Vagina (tissue), 2 donors: ENCODE results near the gene PABPN1. TPM values are rescaled to one million over a fixed set of nuclear protein-coding genes. Genes with fewer than 3 reads are reported as not detected.

Source experiments
- DNase-seq, 2 donors: peaks; one replicate each; pipeline ENCODE4 v3.0.0-alpha.2; 2017; ENCODE audit errors: extremely low spot score in 2 of 2
- H3K27ac ChIP-seq: fragments of 200-600 bp; sonication (generic); one replicate; pipeline ENCODE4 v1.5.1; 2019
- H3K27me3 ChIP-seq: fragments of 200-600 bp; sonication (generic); one replicate; pipeline ENCODE4 v1.5.1; 2019
- H3K36me3 ChIP-seq, 2 donors: fragments of 200-600 bp; sonication (generic); one replicate each; pipeline ENCODE4 v1.5.1; 2017 to 2019
- H3K4me1 ChIP-seq: fragments of 200-600 bp; sonication (generic); one replicate; pipeline ENCODE4 v1.5.1; 2019
- H3K4me3 ChIP-seq, 2 donors: fragments of 200-600 bp; sonication (generic); 1 replicate in 1 of 2; 2 replicates in 1 of 2; pipeline ENCODE4 v1.5.1; 2016 to 2019
- H3K9me3 ChIP-seq: fragments of 200-600 bp; sonication (generic); one replicate; pipeline ENCODE4 v1.5.1; 2019
- CTCF ChIP-seq, 3 experiments: fragments of 450-650 bp in 2 of 3; fragments of 200-600 bp in 1 of 3; sonication (generic) in 1 of 3; IDR thresholded peaks; one replicate each; pipeline ENCODE4 v1.5.1; 2017 to 2019; ENCODE audit warnings: antibody characterized with exemption in 3 of 3, mild to moderate bottlenecking in 2 of 3, moderate library complexity in 2 of 3
- POLR2A ChIP-seq, 2 donors: fragments of 450-650 bp; IDR thresholded peaks; one replicate each; pipeline ENCODE4 v1.6.1; 2017; ENCODE audit warnings: antibody characterized with exemption in 2 of 2, mild to moderate bottlenecking in 2 of 2, moderate library complexity in 2 of 2
- POLR2AphosphoS5 ChIP-seq, 2 donors: sonication (generic); formaldehyde crosslinking; IDR thresholded peaks; one replicate each; pipeline ENCODE4 v1.9.0; 2017; ENCODE audit warnings: antibody characterized with exemption in 2 of 2, mild to moderate bottlenecking in 2 of 2, low read depth in 1 of 2; ENCODE audit not compliant: insufficient read depth in 1 of 2
- intact Hi-C: fragments of 100-400 bp; cut with DNase I; formaldehyde crosslinking; loops from one replicate; pipeline ENCODE4 v1.15.1; 2023
- total RNA-seq: library from RNA; depleted of rRNA; stranded (reverse); fragments of >200 nt; gene quantifications from one replicate; pipeline ENCODE4 v1.2.3, GENCODE V29; 2016

The PABPN1 gene
- total RNA-seq, 1 donor from 2014 or later: 66.0 TPM

- H3K4me1 ChIP-seq: peaks cover 46% of the 10 kb centered on the region
- no peak overlapping the region for H3K4me3 ChIP-seq
- H3K27me3 ChIP-seq: no peaks in the 10 kb centered on the region
- DNase-seq: no peak
- peaks cover 0 to 12% of the 10 kb centered on the region in 2 donors for H3K36me3 ChIP-seq
- intact Hi-C loops: no loop called here
- H3K27ac ChIP-seq: peak overlapping the region; percentile 90
- no peak for TF ChIP-seq POLR2AphosphoS5 (IDR thresholded peaks at IDR 0.05; ENCODE audit: insufficient read depth in 1 of 2, low read depth in 1 of 2)
- no peak for TF ChIP-seq POLR2A (IDR thresholded peaks at IDR 0.05)
- no peak for TF ChIP-seq CTCF (IDR thresholded peaks at IDR 0.05)
- no peaks in the 10 kb centered on the region for H3K9me3 ChIP-seq
Observed at GRCh38 chr14:23308721-23309445, 12.4 kb upstream of the PABPN1 start.

GRCh38 chr14:23310546-23310945, 10.7 kb upstream of the PABPN1 start:
- DNase-seq: no peak
- H3K36me3 ChIP-seq: peaks cover 0 to 12% of the 10 kb centered on the region in 2 donors
- H3K4me3 ChIP-seq: no peak overlapping the region
- intact Hi-C loops: no loop called here
- peaks cover 44% of the 10 kb centered on the region for H3K4me1 ChIP-seq
- H3K27ac ChIP-seq: no peak overlapping the region
- TF ChIP-seq POLR2AphosphoS5 (IDR thresholded peaks at IDR 0.05; ENCODE audit: insufficient read depth in 1 of 2, low read depth in 1 of 2) (no peak), POLR2A (IDR thresholded peaks at IDR 0.05) (no peak), CTCF (IDR thresholded peaks at IDR 0.05) (no peak)
- no peaks in the 10 kb centered on the region for H3K9me3 ChIP-seq
- H3K27me3 ChIP-seq: no peaks in the 10 kb centered on the region

- no peak overlapping the region for H3K27ac ChIP-seq
- no peaks in the 10 kb centered on the region for H3K27me3 ChIP-seq
- DNase-seq: no peak
- no peak for TF ChIP-seq CTCF (IDR thresholded peaks at IDR 0.05)
- intact Hi-C loops: no loop called here
- no peaks in the 10 kb centered on the region for H3K9me3 ChIP-seq
- H3K4me1 ChIP-seq: peaks cover 9% of the 10 kb centered on the region
- no peak overlapping the region for H3K4me3 ChIP-seq
- no peaks in the 10 kb centered on the region for H3K36me3 ChIP-seq
Observed at GRCh38 chr14:23316300-23316699, 5.0 kb upstream of the PABPN1 start.

- no peaks in the 10 kb centered on the region for H3K27me3 ChIP-seq
- DNase-seq: no peak
- H3K4me3 ChIP-seq: peak overlapping the region; percentile 39 to 82
- H3K4me1 ChIP-seq: peaks cover 26% of the 10 kb centered on the region
- no peak for TF ChIP-seq POLR2AphosphoS5 (IDR thresholded peaks at IDR 0.05; ENCODE audit: insufficient read depth in 1 of 2, low read depth in 1 of 2)
- TF ChIP-seq POLR2A (IDR thresholded peaks at IDR 0.05): no peak
- no peak for TF ChIP-seq CTCF (IDR thresholded peaks at IDR 0.05)
- no peaks in the 10 kb centered on the region for H3K9me3 ChIP-seq
- H3K27ac ChIP-seq: peak overlapping the region; percentile 97
- intact Hi-C loops: loop anchor here (5.0 to 10.0 kb wide), 3 partner anchors 55 to 242 kb away; partner anchors contain the start of gene NGDN
- H3K36me3 ChIP-seq: peaks cover 0 to 25% of the 10 kb centered on the region in 2 donors
Observed at GRCh38 chr14:23319746-23320583, 1.3 kb upstream of the PABPN1 start.
